ENCODE measurements around the gene NAA25.
A peak's percentile ranks its signal among the peaks of the same experiment; 100 is the strongest.

DNA sequence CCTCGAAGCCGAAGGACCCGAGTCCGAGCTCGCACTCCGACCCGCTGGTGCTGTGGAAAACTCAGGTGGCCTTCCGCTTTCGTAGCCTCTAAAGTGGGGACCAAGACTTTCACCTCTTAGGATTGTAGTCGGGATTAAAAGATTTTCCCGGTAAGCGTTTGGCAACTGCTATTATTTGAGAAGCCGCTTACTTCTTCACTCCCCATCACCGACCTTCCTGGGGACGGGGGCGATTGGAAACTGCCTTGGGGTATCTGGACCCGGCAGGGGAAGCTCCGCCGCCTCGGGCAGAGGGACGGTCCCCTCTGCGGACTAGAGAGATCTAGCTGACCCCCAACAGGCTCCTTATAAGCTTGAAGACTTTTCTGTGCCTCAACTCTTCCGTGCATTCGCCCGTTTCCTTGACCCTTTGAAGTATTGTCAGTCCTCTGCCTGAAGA is 17.4 kb upstream of the NAA25 start:
- TF ChIP-seq, protein P1, sequence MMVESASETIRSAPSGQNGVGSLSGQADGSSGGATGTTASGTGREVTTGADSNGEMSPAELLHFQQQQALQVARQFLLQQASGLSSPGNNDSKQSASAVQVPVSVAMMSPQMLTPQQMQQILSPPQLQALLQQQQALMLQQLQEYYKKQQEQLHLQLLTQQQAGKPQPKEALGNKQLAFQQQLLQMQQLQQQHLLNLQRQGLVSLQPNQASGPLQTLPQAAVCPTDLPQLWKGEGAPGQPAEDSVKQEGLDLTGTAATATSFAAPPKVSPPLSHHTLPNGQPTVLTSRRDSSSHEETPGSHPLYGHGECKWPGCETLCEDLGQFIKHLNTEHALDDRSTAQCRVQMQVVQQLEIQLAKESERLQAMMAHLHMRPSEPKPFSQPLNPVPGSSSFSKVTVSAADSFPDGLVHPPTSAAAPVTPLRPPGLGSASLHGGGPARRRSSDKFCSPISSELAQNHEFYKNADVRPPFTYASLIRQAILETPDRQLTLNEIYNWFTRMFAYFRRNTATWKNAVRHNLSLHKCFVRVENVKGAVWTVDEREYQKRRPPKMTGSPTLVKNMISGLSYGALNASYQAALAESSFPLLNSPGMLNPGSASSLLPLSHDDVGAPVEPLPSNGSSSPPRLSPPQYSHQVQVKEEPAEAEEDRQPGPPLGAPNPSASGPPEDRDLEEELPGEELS (CRISPR knock-in tag; IDR thresholded peaks at IDR 0.05; ENCODE audit: borderline replicate concordance), result 0 out of 2 replicates have a peak, but pooled peaks have one; percentile 0
- TF ChIP-seq TRIM24 (IDR thresholded peaks at IDR 0.05), result no peak
- TF ChIP-seq, protein P2, sequence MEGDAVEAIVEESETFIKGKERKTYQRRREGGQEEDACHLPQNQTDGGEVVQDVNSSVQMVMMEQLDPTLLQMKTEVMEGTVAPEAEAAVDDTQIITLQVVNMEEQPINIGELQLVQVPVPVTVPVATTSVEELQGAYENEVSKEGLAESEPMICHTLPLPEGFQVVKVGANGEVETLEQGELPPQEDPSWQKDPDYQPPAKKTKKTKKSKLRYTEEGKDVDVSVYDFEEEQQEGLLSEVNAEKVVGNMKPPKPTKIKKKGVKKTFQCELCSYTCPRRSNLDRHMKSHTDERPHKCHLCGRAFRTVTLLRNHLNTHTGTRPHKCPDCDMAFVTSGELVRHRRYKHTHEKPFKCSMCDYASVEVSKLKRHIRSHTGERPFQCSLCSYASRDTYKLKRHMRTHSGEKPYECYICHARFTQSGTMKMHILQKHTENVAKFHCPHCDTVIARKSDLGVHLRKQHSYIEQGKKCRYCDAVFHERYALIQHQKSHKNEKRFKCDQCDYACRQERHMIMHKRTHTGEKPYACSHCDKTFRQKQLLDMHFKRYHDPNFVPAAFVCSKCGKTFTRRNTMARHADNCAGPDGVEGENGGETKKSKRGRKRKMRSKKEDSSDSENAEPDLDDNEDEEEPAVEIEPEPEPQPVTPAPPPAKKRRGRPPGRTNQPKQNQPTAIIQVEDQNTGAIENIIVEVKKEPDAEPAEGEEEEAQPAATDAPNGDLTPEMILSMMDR (IDR thresholded peaks at IDR 0.05 in 2 of 3, conservative IDR thresholded peaks at IDR 0.05 in 1 of 3; ENCODE audit: insufficient read depth in 2 of 3, low read depth in 1 of 3, low read length in 3 of 3), result no peak
- TF ChIP-seq POLR2A (conservative IDR thresholded peaks at IDR 0.05), result no peak
- no peak for TF ChIP-seq NR3C1 (CRISPR knock-in tag; IDR thresholded peaks at IDR 0.05)
- TF ChIP-seq KLF10 (CRISPR knock-in tag; IDR thresholded peaks at IDR 0.05), result no peak
- TF ChIP-seq HDAC6 (IDR thresholded peaks at IDR 0.05; ENCODE audit: low read depth, low read length), result no peak
- TF ChIP-seq NONO (IDR thresholded peaks at IDR 0.05; ENCODE audit: low read depth in 2 of 2, low read length in 1 of 2), result no peak
